ENCODE data around the gene FRMD4A.
"Not testable (repeated sequence)": the region's sequence is repeated elsewhere in the genome, so short reads cannot be mapped to it uniquely, and the experiment has no call there.

DNA sequence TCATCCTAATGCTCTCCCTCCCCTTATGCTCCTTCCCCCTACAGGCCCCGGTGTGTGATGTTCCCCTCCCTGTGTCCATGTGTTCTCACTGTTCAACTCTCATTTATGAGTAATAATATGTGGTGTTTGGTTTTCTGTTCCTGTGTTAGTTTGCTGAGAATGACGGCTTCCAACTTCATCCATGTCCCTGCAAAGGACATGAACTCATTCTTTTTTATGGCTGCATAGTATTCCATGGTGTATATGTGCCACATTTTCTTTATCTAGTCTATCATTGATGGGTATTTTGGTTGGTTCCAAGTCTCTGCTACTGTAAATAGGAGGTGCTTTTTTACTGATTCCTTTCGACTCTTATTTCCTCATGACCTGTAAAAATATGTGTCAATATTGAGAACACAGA is 92.1 kb downstream of the FRMD4A start:
- TF ChIP-seq, protein P1, sequence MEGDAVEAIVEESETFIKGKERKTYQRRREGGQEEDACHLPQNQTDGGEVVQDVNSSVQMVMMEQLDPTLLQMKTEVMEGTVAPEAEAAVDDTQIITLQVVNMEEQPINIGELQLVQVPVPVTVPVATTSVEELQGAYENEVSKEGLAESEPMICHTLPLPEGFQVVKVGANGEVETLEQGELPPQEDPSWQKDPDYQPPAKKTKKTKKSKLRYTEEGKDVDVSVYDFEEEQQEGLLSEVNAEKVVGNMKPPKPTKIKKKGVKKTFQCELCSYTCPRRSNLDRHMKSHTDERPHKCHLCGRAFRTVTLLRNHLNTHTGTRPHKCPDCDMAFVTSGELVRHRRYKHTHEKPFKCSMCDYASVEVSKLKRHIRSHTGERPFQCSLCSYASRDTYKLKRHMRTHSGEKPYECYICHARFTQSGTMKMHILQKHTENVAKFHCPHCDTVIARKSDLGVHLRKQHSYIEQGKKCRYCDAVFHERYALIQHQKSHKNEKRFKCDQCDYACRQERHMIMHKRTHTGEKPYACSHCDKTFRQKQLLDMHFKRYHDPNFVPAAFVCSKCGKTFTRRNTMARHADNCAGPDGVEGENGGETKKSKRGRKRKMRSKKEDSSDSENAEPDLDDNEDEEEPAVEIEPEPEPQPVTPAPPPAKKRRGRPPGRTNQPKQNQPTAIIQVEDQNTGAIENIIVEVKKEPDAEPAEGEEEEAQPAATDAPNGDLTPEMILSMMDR (IDR thresholded peaks at IDR 0.05): not testable (repeated sequence)
- TF ChIP-seq POLR2A (IDR thresholded peaks at IDR 0.05): not testable (repeated sequence)

All from uterus (tissue), 2 donors.